Stimulated activated CD8-positive, alpha-beta memory T cell treated with anti-CD3 and anti-CD28 coated beads, Interleukin-12 subunit alpha, Interleukin-12 subunit beta, amount 100 ng/mL, for 24 hours (primary cell): ENCODE results near the gene LY6G5C.

Experiments used
- DNase-seq: peaks from one replicate; pipeline ENCODE4 v3.0.0-alpha.2; 2020; ENCODE audit errors: extremely low read depth

Gene LY6G5C

GRCh38 chr6:31663126-31663960 lies 17.5 kb downstream of the LY6G5C start:
- no peak for DNase-seq

GRCh38 chr6:31662124-31662723 lies 18.6 kb downstream of the LY6G5C start:
- no peak for DNase-seq

- DNase-seq = no peak
Observed at GRCh38 chr6:31661262-31662123, 19.4 kb downstream of the LY6G5C start.

- DNase-seq = no peak
Observed at GRCh38 chr6:31660381-31661261, 20.2 kb downstream of the LY6G5C start, which contains the start of gene C6orf47. Gene C6orf47 (minus strand): TSS chr6:31660778. CDS start chr6:31659947, 831 bp downstream.

- no peak for DNase-seq
Observed at GRCh38 chr6:31659649-31660380, 21.1 kb downstream of the LY6G5C start.

GRCh38 chr6:31658983-31659648 lies 21.8 kb downstream of the LY6G5C start:
- DNase-seq = no peak

GRCh38 chr6:31658158-31658688 lies 22.6 kb downstream of the LY6G5C start:
- DNase-seq = no peak

- no peak for DNase-seq
Observed at GRCh38 chr6:31657406-31658157, 23.3 kb downstream of the LY6G5C start.

- DNase-seq = no peak
Observed at GRCh38 chr6:31655349-31656237, 25.3 kb downstream of the LY6G5C start, which contains the start of gene APOM. Gene APOM (plus strand): TSS chr6:31655894. CDS start chr6:31655967, 73 bp downstream.

- no peak for DNase-seq
Observed at GRCh38 chr6:31654574-31655348, 26.1 kb downstream of the LY6G5C start.

- DNase-seq = peak; percentile 68
Observed at GRCh38 chr6:31652925-31653724, 27.7 kb downstream of the LY6G5C start.

- no peak for DNase-seq
Observed at GRCh38 chr6:31651602-31652191, 29.2 kb downstream of the LY6G5C start.

GRCh38 chr6:31645325-31645724 lies 35.5 kb downstream of the LY6G5C start:
- DNase-seq = no peak

GRCh38 chr6:31643818-31644454 lies 36.9 kb downstream of the LY6G5C start:
- no peak for DNase-seq
